ENCODE results near the gene ARL5C.
"Not testable (repeated sequence)": the region's sequence is repeated elsewhere in the genome, so short reads cannot be mapped to it uniquely, and the experiment has no call there.

The ARL5C gene

DNA sequence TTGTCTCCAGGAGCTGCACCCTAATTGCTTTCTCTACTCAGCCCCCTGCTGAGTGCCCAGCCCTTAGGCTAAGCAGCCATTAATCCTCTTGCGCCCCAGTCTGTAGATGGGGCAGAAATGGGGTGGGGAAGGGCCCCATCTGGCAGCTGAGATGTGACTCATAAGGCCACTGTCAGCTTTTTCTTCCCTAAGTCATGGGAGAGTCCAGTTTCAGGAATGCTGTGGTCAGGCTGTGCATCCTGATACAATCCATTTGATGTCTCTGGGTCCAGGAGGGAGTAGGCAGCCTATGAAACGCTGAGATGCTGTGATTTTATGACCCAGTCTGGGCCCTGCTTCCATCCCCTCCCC, 26.8 kb downstream of the ARL5C start:
- no peak for DNase-seq

DNA sequence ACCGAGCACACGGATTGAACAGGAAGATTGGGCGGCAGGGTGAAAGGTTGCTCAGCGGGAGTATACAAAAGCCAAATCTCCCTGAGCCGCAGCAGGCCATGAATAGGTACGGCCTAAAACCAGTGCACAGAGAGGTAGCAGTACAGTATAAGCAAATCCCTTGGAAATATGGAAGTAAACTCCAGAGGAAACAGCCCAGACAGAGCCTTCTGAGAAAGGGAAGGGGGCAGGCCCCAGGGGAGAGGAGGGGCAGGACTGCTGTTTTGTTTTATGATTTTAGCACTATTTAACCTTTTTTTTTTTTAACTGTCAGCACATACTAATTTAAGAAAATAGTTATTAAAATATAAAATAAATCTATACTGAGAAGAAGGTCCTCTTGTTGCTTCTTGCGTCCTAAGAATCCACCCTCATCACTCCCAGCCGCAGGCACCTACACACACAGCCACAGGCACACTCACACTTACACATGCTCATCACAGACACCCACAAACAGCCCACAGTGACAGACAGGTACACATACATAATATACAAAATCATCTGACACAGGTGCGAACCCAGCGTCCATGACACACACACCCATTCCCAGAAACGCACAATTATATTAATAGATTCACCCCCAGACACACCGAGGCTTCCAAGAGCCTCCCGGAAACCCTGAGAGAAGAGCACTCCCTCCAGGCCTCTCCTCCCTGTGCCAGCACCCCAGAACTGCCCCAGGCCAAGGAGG, 27.4 kb downstream of the ARL5C start:
- DNase-seq, result no peak

DNA sequence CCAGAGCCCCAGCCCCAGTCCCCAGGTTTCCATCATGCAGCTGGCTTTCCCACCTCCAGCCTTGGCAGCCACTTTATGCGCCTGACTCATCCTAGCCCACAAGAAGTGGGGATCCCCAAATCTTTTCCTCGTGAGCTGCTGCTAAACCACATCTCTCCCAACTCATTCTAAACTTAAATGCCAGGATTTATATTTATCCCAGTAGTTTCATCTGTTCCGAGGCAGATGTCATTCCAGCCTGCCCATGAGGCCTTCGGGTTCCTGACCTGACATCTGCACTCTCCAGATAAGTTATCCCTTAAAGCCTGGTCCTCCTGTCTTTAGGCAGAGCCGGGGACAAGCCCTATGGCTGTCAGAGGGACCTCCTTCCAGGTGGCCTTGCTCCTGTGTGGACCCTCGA, 31.1 kb downstream of the ARL5C start:
- no peak for DNase-seq

DNA sequence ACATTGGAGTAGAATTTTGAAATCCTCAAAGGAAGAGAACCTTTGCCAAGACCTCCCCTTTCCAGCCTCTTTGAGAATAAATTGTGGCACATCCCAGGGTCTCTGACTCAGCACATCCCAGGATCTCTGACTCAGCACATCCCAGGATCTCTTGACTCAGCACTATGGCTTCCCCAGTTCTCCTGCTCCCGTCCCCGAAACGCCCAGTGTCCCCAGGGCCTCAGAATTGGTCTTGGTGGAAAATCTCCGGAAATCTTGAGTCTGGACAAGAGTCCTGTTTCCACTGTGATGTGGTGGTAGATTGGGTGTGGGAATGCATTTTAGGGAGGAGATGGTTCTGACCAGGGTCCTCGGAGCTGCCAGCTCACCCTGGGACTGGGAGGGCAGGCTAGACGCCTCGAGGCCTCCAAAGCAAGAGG, 33.8 kb downstream of the ARL5C start:
- DNase-seq, result no peak

DNA sequence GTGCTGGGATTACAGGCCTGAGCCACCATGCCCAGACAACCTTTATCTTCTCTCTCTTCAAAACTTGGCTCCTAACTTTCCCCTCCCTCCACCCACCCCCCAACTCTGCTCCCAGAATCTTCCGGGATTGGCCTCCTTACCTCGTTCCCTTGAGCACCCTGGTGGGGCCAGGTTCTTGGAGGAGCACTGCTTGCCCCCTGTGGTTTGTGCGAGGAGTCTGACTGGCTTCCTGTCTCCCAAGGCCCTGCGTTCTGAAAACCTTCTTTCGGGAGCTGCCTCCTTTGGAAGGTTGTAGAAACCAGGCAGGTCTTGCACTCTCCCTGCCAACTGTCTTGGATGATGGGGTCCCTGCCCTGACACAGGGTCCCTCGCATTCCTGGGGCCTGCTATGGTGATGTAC, 34.3 kb downstream of the ARL5C start:
- no peak for DNase-seq

DNA sequence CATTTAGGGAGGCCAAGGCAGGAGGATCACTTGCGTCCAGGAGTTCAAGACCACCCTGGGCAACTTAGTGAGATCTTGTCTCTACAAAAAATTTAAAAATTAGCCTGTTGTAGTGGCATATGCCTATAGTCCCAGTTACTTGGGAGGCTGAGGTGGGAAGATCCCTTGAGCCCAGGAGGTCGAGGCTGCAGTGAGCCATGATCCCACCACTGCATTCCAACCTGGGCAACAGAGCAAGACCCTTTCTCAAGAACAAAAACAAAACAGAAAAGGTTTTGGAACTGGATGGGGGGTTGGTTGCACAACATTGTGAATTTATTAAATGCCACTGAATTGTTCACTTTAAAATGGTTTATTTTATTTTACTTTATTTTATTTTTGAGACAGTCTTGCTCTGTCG, 35.8 kb downstream of the ARL5C start:
- no peak for DNase-seq

DNA sequence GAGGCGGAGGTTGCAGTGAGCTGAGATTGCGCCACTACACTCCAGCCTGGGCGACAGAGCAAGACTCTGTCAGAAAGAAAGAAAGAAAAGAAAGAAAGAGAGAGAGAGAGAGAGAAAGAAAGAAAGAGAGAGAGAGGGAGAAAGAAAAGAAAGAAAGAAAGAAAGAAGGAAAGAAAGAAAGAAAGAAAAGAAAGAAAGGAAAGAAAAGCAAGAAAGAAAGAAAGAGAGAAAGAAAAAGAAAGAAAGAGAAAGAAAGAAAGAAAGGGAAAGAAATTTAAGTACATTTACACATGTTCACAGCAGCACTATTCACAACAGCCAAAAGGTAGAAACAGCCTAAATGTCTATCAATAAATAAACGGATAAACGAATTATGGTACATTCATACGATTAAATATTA, 36.4 kb downstream of the ARL5C start:
- not testable (repeated sequence) for DNase-seq

DNA sequence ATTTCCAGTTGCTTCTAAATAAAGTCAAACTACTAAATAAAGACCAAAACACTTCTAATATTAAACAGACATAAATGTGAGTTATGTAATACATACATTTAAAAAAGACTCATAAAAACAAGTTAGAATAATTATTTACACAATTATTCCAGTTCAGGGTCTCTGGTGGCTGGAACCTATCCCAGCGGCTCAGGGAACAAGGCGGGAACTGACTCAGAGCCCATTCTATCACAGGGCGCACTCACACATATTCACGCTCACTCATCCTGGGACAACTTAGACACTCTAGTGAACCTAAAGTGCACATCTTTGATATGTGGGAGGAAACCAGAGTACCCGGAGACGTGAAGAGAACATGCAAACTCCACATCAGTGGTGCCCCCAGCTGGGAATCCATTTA, 39.5 kb downstream of the ARL5C start:
- no peak for DNase-seq

DNA sequence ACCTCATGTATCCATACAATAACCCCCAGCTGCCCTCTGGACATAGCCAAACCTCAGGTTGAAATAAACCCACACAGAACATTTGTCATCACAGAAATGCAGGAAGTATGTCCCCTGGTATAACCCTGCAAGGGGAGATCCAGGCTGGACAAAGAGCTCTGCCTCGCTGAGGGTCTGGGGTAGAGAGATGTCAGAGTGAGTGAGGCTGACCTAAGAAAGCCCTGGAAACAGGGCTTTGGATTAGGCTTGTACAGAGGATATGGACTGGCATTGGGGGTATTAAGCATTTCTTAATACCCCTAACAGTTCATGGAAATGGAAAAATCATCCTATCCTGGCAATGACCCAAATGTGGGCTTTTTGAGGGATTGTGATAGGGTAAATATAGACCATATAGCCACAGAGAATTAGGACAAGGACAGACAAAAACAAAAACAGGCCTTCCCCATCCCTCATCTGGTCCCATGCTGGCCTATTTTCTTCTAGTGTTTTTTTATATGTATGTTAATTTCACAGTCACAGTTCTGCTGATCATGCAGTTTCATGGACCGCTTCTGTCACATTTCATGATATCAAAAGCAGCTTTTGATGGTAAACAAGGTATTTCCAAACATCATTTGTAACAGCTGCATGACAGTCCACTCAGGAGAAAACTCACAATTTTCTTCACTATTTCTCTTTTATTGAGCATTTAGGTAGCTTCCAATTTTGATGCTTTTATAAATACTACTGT, 40.7 kb downstream of the ARL5C start:
- no peak for DNase-seq

DNA sequence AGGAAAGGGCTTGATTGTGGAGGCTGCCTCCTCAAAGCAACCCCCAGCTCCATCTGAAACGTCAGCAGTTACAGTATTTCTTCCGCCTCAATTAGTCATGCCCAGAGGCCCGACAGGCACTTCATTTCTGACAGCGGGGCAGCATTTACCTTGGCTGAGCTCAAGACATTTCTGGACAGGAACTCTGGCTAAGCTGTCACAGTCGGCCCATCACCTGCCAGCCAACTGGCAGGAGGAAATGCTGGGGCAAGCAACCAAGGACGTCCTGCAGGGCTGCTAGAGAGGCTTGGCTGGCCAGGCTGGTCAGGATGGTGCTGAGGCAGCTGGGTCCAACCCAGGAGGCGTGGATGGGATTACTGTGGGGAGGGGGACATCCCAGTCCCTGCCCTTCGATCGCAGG, 42.3 kb downstream of the ARL5C start:
- no peak for DNase-seq

DNA sequence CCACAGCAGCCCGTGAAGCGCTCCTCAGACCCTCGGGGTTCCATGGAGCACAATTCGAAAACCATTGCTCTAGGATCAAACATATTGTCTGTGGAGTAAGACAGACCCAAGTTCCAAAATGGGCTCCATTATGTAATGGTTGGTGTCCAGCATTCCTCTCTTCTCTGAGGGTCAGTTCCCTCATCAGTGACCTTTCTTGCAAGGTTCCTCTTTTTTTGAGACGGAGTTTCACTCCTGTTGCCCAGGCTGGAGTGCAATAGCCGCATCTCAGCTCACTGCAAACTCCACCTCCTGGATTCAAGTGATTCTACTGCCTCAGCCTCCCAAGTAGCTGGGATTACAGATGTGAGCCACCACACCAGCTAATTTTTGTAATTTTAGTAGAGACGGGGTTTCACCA, 43.0 kb downstream of the ARL5C start:
- DNase-seq, result no peak

DNA sequence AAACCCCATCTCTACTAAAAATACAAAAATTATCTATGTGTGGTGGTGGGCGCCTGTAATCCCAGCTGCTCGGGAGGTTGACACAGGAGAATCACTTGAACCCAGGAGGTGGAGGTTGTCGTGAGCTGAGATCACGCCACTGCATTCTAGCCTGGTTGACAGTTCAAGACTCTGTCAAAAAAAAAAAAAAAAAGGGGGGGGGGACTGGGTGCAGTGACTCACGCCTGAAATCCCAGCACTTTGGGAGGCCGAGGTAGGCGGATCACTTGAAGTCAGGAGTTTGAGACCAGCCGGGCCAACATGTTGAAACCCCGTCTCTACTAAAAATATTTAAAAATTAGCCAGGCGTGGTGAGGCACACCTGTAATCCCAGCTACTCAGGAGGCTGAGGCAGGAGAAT, 44.0 kb downstream of the ARL5C start:
- DNase-seq, result not testable (repeated sequence)

DNA sequence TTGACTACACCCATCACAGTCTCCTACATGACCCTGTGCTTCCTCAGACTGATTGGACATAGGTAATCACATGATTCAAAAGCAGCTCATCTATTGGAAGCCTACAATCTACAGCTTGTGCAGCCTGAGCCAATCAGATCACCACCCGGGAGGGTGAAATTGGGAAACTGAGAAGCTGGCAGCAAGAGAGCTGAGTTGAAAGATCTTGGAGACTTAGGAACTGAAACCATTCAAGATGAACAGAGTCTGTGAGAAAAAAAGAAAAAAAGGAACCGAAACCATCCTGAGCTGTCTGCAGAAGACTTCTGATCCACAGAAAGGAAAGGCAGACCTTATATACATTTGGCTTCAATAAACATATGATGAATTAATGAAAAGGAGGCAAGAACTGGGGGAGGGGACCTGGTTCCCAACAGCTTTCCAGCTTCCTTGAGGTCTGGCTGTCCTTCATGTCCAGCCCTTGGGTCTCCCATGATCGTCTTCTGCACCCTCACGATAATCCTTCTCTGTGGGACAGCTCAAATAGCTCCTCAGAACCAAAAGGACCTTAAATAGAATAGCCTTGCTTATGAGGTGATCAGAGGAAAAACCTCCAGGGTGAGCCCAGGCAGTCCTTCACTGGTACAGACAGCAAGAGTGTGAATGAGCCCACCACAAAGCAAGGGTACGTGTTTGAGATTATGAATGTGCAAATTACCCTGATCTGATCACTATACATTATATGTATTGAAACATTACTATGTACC, 47.1 kb downstream of the ARL5C start:
- no peak for DNase-seq

DNA sequence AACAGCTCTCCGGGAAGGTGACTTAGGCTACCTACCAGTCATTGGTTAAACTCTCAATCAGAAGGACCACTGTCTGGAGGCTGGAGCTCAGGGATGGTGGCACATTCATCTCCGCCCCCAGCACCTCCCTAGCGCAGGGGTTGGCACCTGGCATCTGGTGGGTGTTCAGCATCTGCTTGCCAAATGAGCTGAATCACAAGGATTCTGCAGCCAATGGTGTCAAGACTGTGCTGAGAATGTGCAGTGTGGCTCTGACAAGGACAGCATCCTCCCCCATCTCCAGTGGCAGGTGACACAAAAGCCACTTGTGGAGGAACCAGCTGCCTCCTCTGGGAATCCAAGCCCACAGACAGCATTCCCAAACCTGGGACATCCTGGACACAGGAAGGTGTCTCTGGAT, 49.7 kb downstream of the ARL5C start:
- no peak for DNase-seq

DNA sequence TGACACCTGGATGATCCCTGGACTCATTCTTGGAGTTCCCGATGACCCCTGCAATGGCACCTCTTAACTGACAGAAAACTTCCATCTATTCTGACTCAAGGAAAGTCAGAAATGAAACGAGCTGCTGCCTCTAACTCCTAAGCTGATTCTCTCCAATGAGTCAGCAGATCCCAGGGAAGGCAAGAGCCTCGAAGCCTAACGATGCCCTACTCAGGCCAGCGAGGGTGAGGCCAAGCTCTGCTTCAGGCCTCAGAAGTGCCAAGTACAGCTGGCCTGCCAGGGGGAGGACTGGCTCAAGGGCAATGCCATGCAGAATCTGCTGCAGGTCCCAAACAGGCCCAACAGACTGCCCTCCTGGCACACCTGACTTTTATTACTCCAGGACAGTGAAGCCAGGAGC, 50.8 kb downstream of the ARL5C start:
- no peak for DNase-seq

DNA sequence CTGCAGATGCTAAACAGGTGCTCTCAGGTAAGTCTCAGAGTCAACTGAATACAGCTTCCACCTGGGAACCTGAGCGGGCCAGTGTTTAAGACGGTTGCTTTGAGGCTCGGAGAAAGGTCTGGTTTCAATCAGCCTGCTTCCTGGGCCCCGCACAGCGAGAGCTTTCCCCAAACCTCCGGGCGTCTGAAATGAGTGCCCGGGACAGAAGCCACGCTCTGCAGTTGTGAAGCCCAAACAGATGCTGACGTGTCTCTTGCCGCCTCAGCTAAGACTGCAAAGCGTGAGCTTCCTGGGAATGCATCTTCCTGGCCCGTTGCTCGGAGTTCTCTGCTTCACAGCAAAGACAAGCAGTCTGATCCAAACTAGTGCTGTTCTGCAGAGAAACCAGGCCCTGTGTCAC, 51.2 kb downstream of the ARL5C start:
- no peak for DNase-seq

DNA sequence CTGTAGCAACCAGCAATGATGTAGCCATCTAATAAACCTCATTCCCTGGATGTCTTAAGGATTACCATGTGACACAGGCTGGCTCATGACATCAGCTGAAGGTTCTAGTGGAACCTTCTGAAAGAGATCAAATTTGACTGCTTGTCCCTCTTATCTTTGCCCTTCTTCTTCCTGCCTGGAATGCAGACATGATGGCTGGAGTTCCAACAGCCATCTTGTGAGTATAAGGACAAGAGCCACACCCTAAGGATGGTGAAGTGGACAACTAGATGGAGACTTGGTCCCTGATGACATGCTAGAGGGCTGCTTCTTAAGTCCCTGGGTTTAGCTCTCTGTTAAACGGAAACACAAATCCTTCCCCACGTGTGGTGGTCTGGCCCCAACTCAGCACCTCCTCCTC, 52.1 kb downstream of the ARL5C start:
- DNase-seq, result no peak

DNA sequence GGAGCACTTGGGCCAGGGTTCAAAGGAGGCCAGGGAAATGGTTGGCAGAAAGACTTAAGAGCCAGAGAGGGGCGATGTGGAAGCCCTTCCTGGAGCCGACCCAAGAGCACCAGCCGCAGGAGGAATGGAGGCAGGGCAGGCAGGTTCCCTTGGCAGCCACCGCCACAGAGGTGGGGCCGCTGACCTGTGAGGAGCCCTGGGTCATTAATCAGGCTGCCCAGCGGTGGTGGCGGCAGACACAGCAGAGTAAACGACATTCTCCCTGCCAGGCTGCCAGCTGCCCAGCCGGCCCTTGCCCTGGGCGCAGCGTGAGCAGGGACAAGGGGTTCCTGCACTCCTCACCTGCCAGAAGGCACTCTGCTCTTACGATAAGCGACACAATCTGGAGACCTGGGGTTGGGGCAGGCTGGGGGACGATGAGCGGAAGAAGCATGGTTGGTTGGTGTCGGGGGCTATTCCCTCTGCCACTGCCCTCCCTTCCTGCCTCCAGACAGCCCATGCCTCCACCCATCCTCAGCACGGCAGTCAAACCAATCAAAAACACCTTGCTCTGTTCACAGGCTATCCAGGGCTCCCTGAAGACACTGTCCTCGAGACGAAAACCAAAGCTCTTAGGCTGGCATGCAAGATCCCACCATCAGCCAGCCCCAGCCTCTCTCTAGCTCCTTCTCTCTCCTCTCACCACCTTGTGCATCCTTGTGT, 55.4 kb downstream of the ARL5C start:
- DNase-seq, result no peak

DNA sequence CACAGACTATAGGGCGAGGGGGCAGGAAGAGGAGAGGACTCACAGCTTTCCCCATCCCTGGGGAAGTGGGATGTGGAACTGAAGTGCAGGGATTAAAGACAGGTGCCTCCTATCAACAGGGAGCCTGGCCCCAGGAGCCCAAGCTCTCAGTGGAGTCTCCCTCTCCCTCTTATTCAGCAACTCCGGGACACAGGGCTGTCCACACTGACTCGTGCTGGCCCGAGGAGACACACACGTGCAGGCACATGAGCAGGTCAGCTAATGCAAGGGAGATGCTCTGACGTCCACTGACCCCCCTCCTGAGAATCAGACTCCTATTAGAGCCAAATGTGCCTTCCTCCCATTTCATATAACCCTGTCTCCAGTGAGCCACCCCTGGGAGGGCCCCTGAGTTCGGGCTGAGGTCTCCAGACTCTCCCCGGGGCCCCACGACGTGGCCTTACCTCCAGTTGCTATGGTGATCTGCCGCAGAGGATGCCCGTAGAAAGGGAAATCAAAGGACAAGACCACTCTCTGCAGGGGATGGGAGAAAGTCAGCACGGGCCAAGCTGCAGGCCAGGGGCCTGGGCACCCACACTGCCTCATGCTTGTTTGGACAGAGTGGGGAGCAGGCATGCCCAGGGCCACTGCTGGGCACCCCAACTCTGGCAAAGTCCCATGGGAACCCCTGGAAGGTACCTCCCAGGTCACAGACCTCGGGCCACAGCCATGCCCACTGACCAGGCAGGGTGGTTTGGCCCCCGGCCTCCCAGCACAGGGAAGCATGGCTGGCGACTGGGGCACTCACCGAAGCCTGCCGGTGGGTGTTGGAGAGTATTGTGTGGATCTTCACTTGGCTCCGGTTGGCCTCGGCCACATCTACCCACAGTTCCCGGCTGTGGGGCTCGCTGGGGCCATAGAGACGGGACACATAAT, 57.2 kb downstream of the ARL5C start:
- no peak for DNase-seq

DNA sequence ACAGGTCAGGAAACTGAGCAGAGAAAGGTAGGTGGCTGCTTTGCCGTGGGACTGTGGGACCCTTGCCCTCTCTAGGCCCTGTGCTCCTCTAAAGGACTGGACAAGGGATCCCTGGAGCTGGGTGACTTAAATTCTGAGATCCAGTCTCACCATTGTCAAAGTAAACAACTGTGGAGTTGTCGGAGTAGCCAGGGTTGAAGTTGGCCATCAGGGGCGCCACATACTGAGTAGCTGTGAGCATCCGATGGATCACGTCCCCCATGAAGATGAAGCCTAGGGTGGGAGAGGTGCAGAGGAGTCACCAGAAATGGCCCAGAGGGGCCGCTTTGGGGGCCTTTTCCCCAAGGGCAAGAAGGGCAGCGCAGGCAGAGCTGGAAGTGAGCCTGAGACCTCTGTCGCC, 58.0 kb downstream of the ARL5C start:
- no peak for DNase-seq

DNA sequence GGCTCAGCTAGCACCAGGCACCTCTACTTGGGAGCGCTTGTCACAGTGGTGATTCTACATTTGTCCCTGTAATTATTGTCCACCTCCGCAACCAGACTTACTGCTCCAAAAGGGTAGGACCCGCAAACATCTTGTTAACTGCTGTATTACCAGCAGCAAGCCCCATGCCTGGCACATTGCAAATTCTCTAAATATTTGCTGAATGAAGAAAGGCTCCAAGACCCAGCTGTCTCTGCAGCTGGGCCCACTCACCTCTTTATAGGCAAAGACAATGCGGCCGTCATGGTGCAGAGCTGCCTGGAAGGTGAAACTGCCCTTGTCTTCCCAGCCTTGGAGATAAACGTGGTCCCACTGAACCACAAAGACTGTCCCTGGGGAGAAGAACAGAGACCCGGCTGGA, 58.8 kb downstream of the ARL5C start:
- DNase-seq, result no peak

Data from NCI-H510A treated with DMSO at 0.1 percent for 48 hours (cell line).